Spleen (tissue), 11 donors: ENCODE data around the gene EPHA3. TPM values are rescaled to one million over a fixed set of nuclear protein-coding genes. Genes with fewer than 3 reads are reported as not detected.
A peak's percentile ranks its signal among the peaks of the same experiment; 100 is the strongest.

ENCODE experiments used
- DNase-seq: peaks from one replicate; pipeline ENCODE4 v3.0.0-alpha.2; 2020
- H3K27ac ChIP-seq, 8 donors: fragments of 200-600 bp; sonication (generic) in 7 of 8; 1 replicate in 4 of 8; 2 replicates in 4 of 8; pipeline versions ENCODE4 v1.5.0 to v1.8.0; 2016 to 2021; ENCODE audit warnings: inconsistent platforms in 4 of 8, mild to moderate bottlenecking in 4 of 8, moderate library complexity in 1 of 8
- H3K27me3 ChIP-seq, 7 donors: fragments of 200-600 bp; sonication (generic) in 6 of 7; replicated peaks in 1 of 7; 1 replicate in 4 of 7; 2 replicates in 3 of 7; pipeline versions ENCODE4 v1.5.0 to v1.8.0; 2016 to 2021; ENCODE audit warnings: inconsistent platforms in 3 of 7, mild to moderate bottlenecking in 1 of 7
- H3K36me3 ChIP-seq, 6 donors: fragments of 200-600 bp; sonication (generic) in 5 of 6; 1 replicate in 4 of 6; 2 replicates in 2 of 6; pipeline versions ENCODE4 v1.5.0 to v1.8.0; 2016 to 2021; ENCODE audit warnings: inconsistent platforms in 2 of 6
- H3K4me1 ChIP-seq, 6 donors: fragments of 200-600 bp; sonication (generic) in 5 of 6; 1 replicate in 3 of 6; 2 replicates in 3 of 6; pipeline versions ENCODE4 v1.5.0 to v1.8.0; 2016 to 2021; ENCODE audit warnings: inconsistent platforms in 3 of 6
- H3K4me3 ChIP-seq, 8 donors: fragments of 200-600 bp; sonication (generic) in 7 of 8; 1 replicate in 4 of 8; 2 replicates in 4 of 8; pipeline versions ENCODE4 v1.5.0 to v1.8.0; 2016 to 2021; ENCODE audit warnings: inconsistent platforms in 4 of 8, mild to moderate bottlenecking in 4 of 8, moderate library complexity in 2 of 8
- H3K9me3 ChIP-seq, 8 donors: fragments of 200-600 bp; sonication (generic) in 7 of 8; 1 replicate in 4 of 8; 2 replicates in 4 of 8; pipeline versions ENCODE4 v1.5.0 to v1.8.0; 2016 to 2021; ENCODE audit warnings: inconsistent platforms in 4 of 8
- CTCF ChIP-seq, 11 experiments: fragments of 200-600 bp in 7 of 11; fragments of 450-650 bp in 4 of 11; sonication (generic) in 4 of 11; IDR thresholded peaks in 8 of 11; conservative IDR thresholded peaks in 3 of 11; 1 replicate in 7 of 11; 2 replicates in 4 of 11; pipeline versions ENCODE4 v1.4.0 to v1.8.0; 2016 to 2021; ENCODE audit warnings: antibody characterized with exemption in 11 of 11, inconsistent platforms in 4 of 11, mild to moderate bottlenecking in 1 of 11
- POLR2A ChIP-seq, 3 donors: fragments of 450-650 bp; IDR thresholded peaks; one replicate each; pipeline ENCODE4 v1.5.1; 2017; ENCODE audit warnings: antibody characterized with exemption in 3 of 3, mild to moderate bottlenecking in 1 of 3
- POLR2AphosphoS5 ChIP-seq, 3 donors: sonication (generic); formaldehyde crosslinking; IDR thresholded peaks; one replicate each; pipeline ENCODE4 v1.5.1; 2017; ENCODE audit warnings: antibody characterized with exemption in 3 of 3
- WGBS, 5 donors: extraction: QIAGEN DNeasy Blood & Tissue Kit in 3 of 5; methylation state at CpG; one replicate each; pipeline versions ENCODE4 v1.1.5 to v1.1.7; 2013 to 2018; 5-methylcytosine and 5-hydroxymethylcytosine counted together
- intact Hi-C: fragments of 100-400 bp; cut with DNase I; formaldehyde crosslinking; loops from one replicate; pipeline ENCODE4 v1.15.0; 2023; ENCODE audit warnings: low total_unique reads
- polyA plus RNA-seq, 3 donors: library from polyadenylated mRNA; stranded (reverse); fragments of 200-250 nt; gene quantifications; one replicate each; pipeline ENCODE4 v1.2.1, GENCODE V29; 2013
- total RNA-seq, 7 donors: library from RNA; depleted of rRNA in 3 of 7; stranded (reverse); fragments of >200 nt in 3 of 7; fragmentation: NEBNext Ultra II Directional in 4 of 7; extraction: Animal tissue kit (Norgen Biotek cat#: 25700) in 4 of 7; gene quantifications; one replicate each; pipeline versions ENCODE4 v1.1.0 to v1.2.1, GENCODE V29; 2016 to 2021
- donor health status: healthy with polysubstance abuse.
- donor health status: DM: no; HTN: no; CAD: no; lungs with moderate emphysema.
- donor health status: DM: no; HTN: no; CAD: no.
- donor health status: Bipolar disorder and iron deficiency.
- donor health status: healthy.
- donor health status: DM: no; HTN: no; CAD: no.
- donor health status: DM: yes; HTN: yes; CAD: no.

Gene EPHA3
- total and polyA plus RNA-seq, 10 donors = 0.07 to 1.2 (median 0.76) TPM

GRCh38 chr3:89098173-89098572, 9.2 kb upstream of the EPHA3 start:
- no peak overlapping the region for H3K27ac ChIP-seq
- H3K36me3 ChIP-seq = no peaks in the 10 kb centered on the region
- no peaks in the 10 kb centered on the region for H3K27me3 ChIP-seq
- no peak overlapping the region for H3K4me3 ChIP-seq
- TF ChIP-seq CTCF (IDR thresholded peaks at IDR 0.05 in 8 of 11, conservative IDR thresholded peaks at IDR 0.05 in 3 of 11) = no peak
- TF ChIP-seq POLR2A (IDR thresholded peaks at IDR 0.05) = no peak
- no peak for TF ChIP-seq POLR2AphosphoS5 (IDR thresholded peaks at IDR 0.05)
- no peaks in the 10 kb centered on the region for H3K9me3 ChIP-seq
- no peak for DNase-seq
- H3K4me1 ChIP-seq = no peaks in the 10 kb centered on the region
- WGBS, 5 donors = 76 to 84% (median 80%) methylated on average over 3 of the region's 3 CpGs
- intact Hi-C loops = loop anchor here (5.0 kb wide), 1 partner anchor 891 kb away; no protein-coding TSS in a partner anchor

DNA sequence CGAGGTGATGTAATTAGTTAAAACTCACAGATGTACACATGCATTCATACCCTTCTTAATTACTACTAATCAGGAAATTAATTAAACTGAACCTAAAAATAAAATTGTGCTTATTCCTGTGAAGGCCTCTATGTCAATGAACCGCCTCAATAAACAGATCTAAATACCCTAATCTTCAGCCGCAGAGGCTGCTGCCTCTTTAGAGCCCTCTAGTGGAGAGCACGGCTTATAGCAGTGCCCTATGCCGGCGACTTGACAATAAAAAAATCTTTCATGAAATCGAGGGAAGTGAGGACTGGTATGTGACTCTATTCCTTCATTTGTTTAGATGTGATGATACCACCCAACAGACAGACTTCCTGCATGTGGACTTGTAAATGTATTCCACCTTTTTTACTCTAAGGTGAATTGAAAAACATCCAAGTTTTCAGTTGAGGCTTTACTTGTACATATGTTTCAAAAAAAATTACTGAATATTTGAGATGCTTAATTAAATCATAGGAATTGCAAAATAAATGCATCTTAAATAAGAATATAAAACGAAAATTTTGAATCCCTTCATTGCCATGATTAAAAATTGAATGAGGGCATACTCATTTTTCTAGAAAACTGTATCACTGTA, 8.3 kb upstream of the EPHA3 start:
- Histone ChIP-seq H3K27ac (no peak overlapping the region), H3K27me3 (no peaks in the 10 kb centered on the region), H3K36me3 (no peaks in the 10 kb centered on the region), H3K9me3 (no peaks in the 10 kb centered on the region), H3K4me3 (no peak overlapping the region), H3K4me1 (no peaks in the 10 kb centered on the region)
- 15 to 17% (median 16%) methylated on average over 8 of the region's 8 CpGs for WGBS, 5 donors
- TF ChIP-seq POLR2A (IDR thresholded peaks at IDR 0.05) = no peak
- peak; percentile 60 to 88 (median 79) for TF ChIP-seq CTCF (IDR thresholded peaks at IDR 0.05 in 8 of 11, conservative IDR thresholded peaks at IDR 0.05 in 3 of 11)
- intact Hi-C loops = loop anchor here (5.0 kb wide), 1 partner anchor 892 kb away; no protein-coding TSS in a partner anchor
- no peak for DNase-seq

DNA sequence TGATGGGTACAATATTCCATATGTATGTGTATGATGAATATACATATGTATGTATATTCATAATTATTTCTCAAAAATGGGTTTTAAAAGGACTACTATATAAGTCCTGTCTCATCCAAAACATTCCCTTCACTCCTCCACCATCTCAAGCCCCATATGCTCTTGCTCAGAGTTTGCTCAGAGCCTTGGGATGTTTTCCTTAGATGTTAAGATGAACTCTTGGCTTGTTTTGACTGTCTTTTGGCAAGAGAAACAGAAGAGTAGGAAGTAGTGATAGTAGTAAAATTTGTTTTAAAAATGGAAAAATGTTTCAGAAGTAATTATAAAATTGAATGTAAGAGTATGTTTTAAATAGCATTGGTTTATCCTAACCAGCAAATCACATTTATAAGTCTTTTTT, 6.2 kb upstream of the EPHA3 start:
- Histone ChIP-seq H3K36me3 (no peaks in the 10 kb centered on the region), H3K4me3 (no peak overlapping the region), H3K4me1 (peaks cover 0 to 4% (median 0%) of the 10 kb centered on the region in 6 donors), H3K9me3 (no peaks in the 10 kb centered on the region), H3K27me3 (peaks cover 0 to 9% (median 0%) of the 10 kb centered on the region in 7 donors), H3K27ac (no peak overlapping the region)
- intact Hi-C loops = no loop called here
- no peak for DNase-seq
- no peak for TF ChIP-seq POLR2AphosphoS5 (IDR thresholded peaks at IDR 0.05)

DNA sequence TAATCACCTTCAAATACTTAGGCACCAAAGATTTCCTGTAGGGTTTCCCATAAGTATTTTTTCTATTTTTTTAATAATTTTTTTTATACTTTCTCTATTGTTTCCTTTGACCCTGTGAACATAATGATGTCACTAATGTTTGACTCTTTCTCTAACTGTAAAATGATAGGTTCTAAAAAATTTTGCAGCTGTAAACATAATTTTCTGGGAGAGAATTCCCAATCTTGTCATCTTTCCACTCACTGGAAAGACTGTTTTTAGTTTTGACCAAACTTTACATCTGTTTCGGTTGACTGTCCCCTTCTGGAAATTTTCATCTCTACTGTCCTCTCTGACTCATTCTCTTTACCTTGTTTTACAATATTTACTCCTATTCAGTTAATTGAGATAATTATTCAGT, 5.5 kb upstream of the EPHA3 start:
- TF ChIP-seq POLR2AphosphoS5 (IDR thresholded peaks at IDR 0.05) (no peak), CTCF (IDR thresholded peaks at IDR 0.05 in 8 of 11, conservative IDR thresholded peaks at IDR 0.05 in 3 of 11) (no peak), POLR2A (IDR thresholded peaks at IDR 0.05) (no peak)

More for the DNA sequence above, 5.5 kb upstream of the EPHA3 start:
- peaks cover 0 to 8% (median under 1%) of the 10 kb centered on the region in 6 donors for H3K4me1 ChIP-seq
- WGBS, 5 donors = 87 to 94% (median 92%) methylated on average over 1 of the region's 1 CpG
- intact Hi-C loops = no loop called here
- no peaks in the 10 kb centered on the region for H3K36me3 ChIP-seq
- no peak overlapping the region for H3K27ac ChIP-seq
- H3K27me3 ChIP-seq = peaks cover 0 to 15% (median 0%) of the 10 kb centered on the region in 7 donors
- DNase-seq = no peak
- H3K9me3 ChIP-seq = no peaks in the 10 kb centered on the region
- H3K4me3 ChIP-seq = no peak overlapping the region
